GM20000 (cell line): ENCODE data around the gene KIF1A.

Experiments used
- DNase-seq: peaks from one replicate; pipeline ENCODE4 v3.0.0; 2012; ENCODE audit warnings: low spot score
- TF ChIP-seq, protein P1 (sequence below): IDR thresholded peaks from 2 replicates; pipeline ENCODE4 v1.5.1; 2012; ENCODE audit warnings: mild to moderate bottlenecking, control low read depth; ENCODE audit errors: extremely low read depth, missing control alignments

The KIF1A gene

DNA sequence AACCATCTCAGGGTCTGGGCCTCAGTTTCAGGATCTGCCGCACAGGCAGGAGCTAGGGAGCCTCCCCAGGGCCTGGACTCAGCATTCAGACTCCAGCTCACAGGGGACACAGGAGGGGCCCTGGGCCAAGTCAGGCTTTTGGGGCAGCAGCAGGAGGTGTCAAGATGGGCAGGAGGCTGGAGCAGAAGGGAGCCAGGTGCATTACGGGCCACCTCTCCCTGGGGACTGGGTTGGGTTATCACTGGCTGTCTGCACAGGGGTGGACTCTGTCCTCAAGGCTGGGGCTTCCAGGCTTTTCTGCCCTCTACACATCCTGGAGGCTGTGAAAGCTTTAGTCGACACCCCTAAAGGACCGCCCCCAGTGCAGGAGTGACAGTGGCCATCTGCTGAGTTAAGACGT lies 108.3 kb downstream of the KIF1A start:
- DNase-seq = no peak
- TF ChIP-seq, protein P1, sequence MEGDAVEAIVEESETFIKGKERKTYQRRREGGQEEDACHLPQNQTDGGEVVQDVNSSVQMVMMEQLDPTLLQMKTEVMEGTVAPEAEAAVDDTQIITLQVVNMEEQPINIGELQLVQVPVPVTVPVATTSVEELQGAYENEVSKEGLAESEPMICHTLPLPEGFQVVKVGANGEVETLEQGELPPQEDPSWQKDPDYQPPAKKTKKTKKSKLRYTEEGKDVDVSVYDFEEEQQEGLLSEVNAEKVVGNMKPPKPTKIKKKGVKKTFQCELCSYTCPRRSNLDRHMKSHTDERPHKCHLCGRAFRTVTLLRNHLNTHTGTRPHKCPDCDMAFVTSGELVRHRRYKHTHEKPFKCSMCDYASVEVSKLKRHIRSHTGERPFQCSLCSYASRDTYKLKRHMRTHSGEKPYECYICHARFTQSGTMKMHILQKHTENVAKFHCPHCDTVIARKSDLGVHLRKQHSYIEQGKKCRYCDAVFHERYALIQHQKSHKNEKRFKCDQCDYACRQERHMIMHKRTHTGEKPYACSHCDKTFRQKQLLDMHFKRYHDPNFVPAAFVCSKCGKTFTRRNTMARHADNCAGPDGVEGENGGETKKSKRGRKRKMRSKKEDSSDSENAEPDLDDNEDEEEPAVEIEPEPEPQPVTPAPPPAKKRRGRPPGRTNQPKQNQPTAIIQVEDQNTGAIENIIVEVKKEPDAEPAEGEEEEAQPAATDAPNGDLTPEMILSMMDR = no peak

DNA sequence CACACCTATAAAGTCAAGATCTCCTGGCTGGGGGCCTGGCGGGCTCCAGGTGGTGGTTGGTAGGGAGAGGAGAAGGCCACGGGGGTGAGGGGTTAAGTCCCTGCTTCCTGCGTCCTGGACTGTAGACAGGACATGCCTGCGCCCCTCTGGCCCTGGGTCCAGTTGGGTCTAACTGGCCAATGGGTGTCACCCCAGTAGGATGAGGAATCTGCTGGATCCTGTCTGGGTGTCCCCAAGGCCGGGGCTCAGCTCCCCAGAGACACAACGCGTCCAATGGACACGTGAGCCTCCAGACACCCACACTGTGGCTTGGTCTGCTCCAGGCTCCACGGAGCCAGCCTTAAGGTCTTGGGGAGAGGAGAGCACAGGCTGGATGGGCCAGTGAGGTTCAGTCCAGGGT lies 108.7 kb downstream of the KIF1A start:
- TF ChIP-seq, protein P1 = no peak
- DNase-seq = no peak

DNA sequence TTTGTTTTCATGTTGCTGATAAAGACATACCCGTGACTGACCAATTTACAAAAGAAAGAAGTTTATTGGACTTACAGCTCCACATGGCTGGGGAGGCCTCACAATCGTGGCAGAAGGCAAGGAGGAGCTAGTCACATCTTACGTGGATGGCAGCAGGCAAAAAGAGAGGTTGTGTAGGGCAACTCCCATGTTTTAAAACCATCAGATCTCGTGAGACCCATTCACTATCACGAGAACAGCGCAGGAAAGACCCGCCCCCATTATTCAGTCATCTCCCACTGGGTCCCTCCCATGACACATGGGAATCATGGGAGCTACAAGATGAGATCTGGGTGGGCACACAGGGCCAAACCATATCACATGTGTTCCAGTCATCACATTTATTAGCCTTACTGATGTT lies 111.6 kb downstream of the KIF1A start:
- DNase-seq = no peak
- TF ChIP-seq, protein P1 = no peak

DNA sequence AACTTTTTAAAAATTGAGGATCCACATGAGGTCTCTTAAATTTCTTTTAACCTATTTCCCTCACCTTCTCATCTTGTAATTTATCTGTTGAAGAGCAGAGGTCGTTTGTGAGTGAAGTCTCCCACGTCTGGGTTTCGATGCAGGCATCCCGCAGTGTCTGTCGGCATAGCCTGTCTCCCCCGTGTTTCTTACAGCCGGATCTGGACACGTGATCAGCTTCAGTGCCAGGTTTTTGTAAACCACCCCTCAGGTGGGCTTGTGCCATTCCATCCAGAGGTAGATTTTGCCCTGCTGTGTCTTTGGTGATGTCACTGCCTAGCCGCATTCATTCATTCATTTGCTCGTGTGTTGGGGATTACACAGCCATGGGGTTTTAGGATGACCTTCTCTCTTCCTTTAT lies 112.2 kb downstream of the KIF1A start:
- TF ChIP-seq, protein P1 = no peak
- DNase-seq = no peak

DNA sequence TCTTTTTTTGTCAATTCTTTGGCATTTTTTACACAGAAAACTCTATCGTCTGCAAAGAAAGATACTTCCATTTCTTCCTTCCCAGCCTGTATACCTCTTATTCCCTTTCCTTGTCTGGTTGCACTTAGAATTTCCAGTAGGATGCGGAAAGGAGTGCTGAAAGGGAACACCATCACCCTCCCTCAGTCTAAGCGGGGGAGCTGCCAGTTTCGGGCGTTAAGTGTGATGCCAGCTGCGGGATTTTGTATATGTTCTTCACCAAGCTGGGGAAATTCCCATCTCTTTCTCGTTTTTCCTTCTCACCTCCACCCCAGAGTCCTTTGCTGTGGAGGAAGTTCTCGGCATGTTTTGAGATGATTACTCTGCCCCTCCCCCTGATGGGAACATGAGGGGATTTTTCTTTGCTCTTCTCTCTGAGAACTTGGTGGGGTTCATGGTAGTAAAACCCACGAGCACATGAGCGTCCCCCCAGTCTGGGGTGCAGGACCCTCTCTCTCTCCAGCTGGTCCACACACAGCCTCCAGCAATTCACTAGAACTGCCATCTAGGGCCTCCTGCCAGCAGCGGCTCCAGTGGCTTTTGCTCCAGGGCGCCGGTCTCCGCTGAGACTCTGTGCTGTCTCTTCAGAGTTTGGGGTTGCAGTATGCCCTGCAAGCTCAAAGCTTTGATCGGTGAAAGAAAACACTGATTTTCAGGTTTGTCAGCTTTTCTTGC lies 112.8 kb downstream of the KIF1A start:
- TF ChIP-seq, protein P1 = no peak
- DNase-seq = no peak

DNA sequence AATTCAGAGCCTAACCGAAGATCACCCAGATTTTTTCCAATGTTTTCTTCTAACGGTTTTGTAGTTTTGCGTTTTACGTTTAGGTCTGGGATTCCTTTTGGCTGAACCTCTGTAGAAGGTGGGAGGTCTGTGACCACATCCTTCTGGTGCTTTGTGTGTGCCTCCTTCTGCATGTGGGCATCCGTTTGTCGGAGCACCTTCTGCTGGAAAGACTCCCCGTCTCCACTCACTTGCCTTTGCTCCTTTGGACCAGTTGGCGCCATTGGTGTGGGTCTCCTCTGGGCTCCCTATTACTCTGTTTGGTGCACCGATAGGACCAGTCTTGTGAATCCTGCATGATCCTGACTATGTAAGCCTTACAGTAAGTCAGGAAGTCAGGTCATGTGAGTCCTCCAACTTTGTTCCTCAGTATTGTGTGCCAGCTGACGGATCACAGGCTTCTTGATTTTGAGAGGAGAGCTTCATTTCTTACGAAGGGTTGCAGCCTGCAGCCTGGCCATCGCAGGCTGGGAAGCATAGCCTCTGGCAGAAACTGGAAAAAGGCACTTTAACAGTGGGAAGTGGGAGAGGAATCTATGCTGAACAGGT lies 114.7 kb downstream of the KIF1A start:
- no peak for DNase-seq
- TF ChIP-seq, protein P1 = no peak

DNA sequence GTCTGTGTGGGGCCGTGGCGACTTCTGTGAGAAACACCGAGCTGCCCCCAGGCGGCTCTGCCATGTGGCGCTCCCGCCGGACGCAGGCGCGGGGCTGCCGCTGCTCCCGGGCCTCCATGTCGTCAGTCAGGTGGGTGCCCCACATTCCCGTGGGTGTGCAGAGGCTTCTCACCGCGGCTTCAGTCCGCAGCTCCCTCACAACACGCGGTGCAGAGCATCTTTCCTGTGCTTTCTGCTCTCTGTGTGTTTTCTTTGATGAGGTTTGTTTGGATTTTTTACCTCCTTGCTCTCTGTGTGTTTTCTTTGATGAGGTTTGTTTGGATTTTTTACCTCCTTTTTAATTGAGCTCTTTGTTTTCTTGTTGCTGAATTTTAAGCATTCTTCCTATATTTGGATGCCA lies 115.4 kb downstream of the KIF1A start:
- TF ChIP-seq, protein P1 = no peak
- DNase-seq = no peak
